H1 (cell line): Measurements from ENCODE around the gene AIFM1. TPM values are rescaled to one million over a fixed set of nuclear protein-coding genes. Genes with fewer than 3 reads are reported as not detected.

Experiments used
- CTCF ChIA-PET: fragments of 300-600 bp; sonication (Branson Sonifier 250); formaldehyde crosslinking; loops from one replicate; lab custom pipeline; 2021; ENCODE audit not compliant: partially characterized antibody; lab: Charles Lee
- POLR2A ChIA-PET: fragments of 300-600 bp; sonication (Branson Sonifier 250); formaldehyde crosslinking; loops from one replicate; lab custom pipeline; 2021; ENCODE audit warnings: inconsistent platforms; ENCODE audit not compliant: partially characterized antibody; lab: Charles Lee
- DNase-seq, 2 experiments: peaks; one replicate each; pipeline versions ENCODE4 v3.0.0 to v3.0.0-alpha.2; 2010 to 2022; ENCODE audit warnings: low spot score in 2 of 2, low read depth in 1 of 2, mixed read lengths in 1 of 2
- FAIRE-seq: peaks from 2 replicates; lab custom pipeline; 2011; peaks lifted over from hg19 to GRCh38; lab: Jason Lieb, UNC
- H2AFZ ChIP-seq: 2 replicates; pipeline ENCODE4 v1.8.1; 2012; ENCODE audit warnings: low read length, inconsistent platforms
- H2AK5ac ChIP-seq: 2 replicates; pipeline ENCODE4 v1.6.1; 2013; ENCODE audit warnings: low read depth, low read length
- H2BK120ac ChIP-seq: replicated peaks from 2 replicates; pipeline ENCODE3; 2013; ENCODE audit warnings: low read depth, low read length, inconsistent platforms
- H2BK12ac ChIP-seq: 2 replicates; pipeline ENCODE4 v1.6.1; 2013; ENCODE audit warnings: low read depth, low read length
- H2BK15ac ChIP-seq: 2 replicates; pipeline ENCODE4 v1.6.1; 2013; ENCODE audit warnings: low read length
- H2BK20ac ChIP-seq: 2 replicates; pipeline ENCODE4 v1.6.1; 2013; ENCODE audit warnings: low read length
- H2BK5ac ChIP-seq: 2 replicates; pipeline ENCODE4 v1.6.1; 2013; ENCODE audit warnings: low read depth, low read length
- H3K14ac ChIP-seq: 2 replicates; pipeline ENCODE4 v1.6.1; 2013; ENCODE audit warnings: inconsistent platforms; ENCODE audit not compliant: insufficient read length
- H3K18ac ChIP-seq: 2 replicates; pipeline ENCODE4 v1.6.1; 2013; ENCODE audit warnings: low read length; ENCODE audit errors: extremely low read depth
- H3K23ac ChIP-seq: 2 replicates; pipeline ENCODE4 v1.6.1; 2013; ENCODE audit warnings: inconsistent platforms; ENCODE audit not compliant: insufficient read length
- H3K23me2 ChIP-seq: 2 replicates; pipeline ENCODE4 v1.6.1; 2013; ENCODE audit warnings: low read depth, low read length
- H3K27ac ChIP-seq: 2 replicates; pipeline ENCODE4 v1.6.1; 2011; ENCODE audit warnings: low read depth, low read length, inconsistent platforms
- H3K27me3 ChIP-seq, 4 experiments: replicated peaks in 1 of 4; 1 replicate in 1 of 4; 2 replicates in 3 of 4; pipeline versions ENCODE4 v1.6.1 to v1.8.1; 2011 to 2013; ENCODE audit warnings: low read length in 3 of 4, mild to moderate bottlenecking in 3 of 4, inconsistent platforms in 2 of 4, mixed read lengths in 2 of 4, moderate library complexity in 1 of 4; ENCODE audit not compliant: control insufficient read depth in 3 of 4, insufficient read depth in 3 of 4; ENCODE audit errors: extremely low read depth in 1 of 4
- H3K36me3 ChIP-seq, 4 experiments: 2 replicates each; pipeline versions ENCODE4 v1.6.1 to v1.8.1; 2011 to 2013; ENCODE audit warnings: mild to moderate bottlenecking in 4 of 4, low read length in 3 of 4, moderate library complexity in 2 of 4, control low read depth in 1 of 4, inconsistent platforms in 1 of 4; ENCODE audit not compliant: insufficient read depth in 4 of 4, control insufficient read depth in 2 of 4
- H3K4ac ChIP-seq: replicated peaks from 2 replicates; pipeline ENCODE3; 2013; ENCODE audit warnings: low read length, low read depth, mixed read lengths, inconsistent platforms; ENCODE audit not compliant: insufficient read length
- H3K4me1 ChIP-seq, 4 experiments: replicated peaks in 1 of 4; 1 replicate in 1 of 4; 2 replicates in 3 of 4; pipeline versions ENCODE4 v1.6.1 to v1.8.1; 2011 to 2013; ENCODE audit warnings: low read length in 3 of 4, inconsistent platforms in 2 of 4, mixed read lengths in 1 of 4; ENCODE audit not compliant: insufficient read depth in 4 of 4, control insufficient read depth in 3 of 4
- H3K4me2 ChIP-seq, 2 experiments: 2 replicates each; pipeline versions ENCODE4 v1.6.1 to v1.8.1; 2011 to 2013; ENCODE audit warnings: low read depth in 2 of 2, low read length in 2 of 2, control low read depth in 1 of 2, inconsistent platforms in 1 of 2, mild to moderate bottlenecking in 1 of 2; ENCODE audit not compliant: insufficient read depth in 1 of 2
- H3K4me3 ChIP-seq, 4 experiments: fragments of 200-600, 300-600 bp in 1 of 4; sonication (generic), shearing (Covaris generic), sonication (Bioruptor Twin) in 1 of 4; 2 replicates each; pipeline versions ENCODE4 v1.5.1 to v1.8.1; 2011 to 2016; ENCODE audit warnings: low read length in 4 of 4, low read depth in 3 of 4, control low read depth in 2 of 4, inconsistent platforms in 2 of 4, mild to moderate bottlenecking in 2 of 4, mixed read lengths in 1 of 4, moderate library complexity in 1 of 4; ENCODE audit not compliant: insufficient read depth in 2 of 4; ENCODE audit errors: extremely low read depth in 1 of 4
- H3K56ac ChIP-seq: replicated peaks from 2 replicates; pipeline ENCODE3; 2013; ENCODE audit warnings: low read depth, mild to moderate bottlenecking, mixed read lengths, low read length, inconsistent platforms; ENCODE audit not compliant: insufficient read length
- H3K79me1 ChIP-seq: 2 replicates; pipeline ENCODE4 v1.6.1; 2013; ENCODE audit warnings: low read depth, low read length, control low read depth
- H3K79me2 ChIP-seq, 2 experiments: 2 replicates each; pipeline versions ENCODE4 v1.6.1 to v1.8.1; 2012 to 2013; ENCODE audit warnings: low read length in 2 of 2, mild to moderate bottlenecking in 2 of 2, inconsistent platforms in 1 of 2; ENCODE audit not compliant: insufficient read depth in 2 of 2, control insufficient read depth in 1 of 2
- H3K9ac ChIP-seq, 4 experiments: replicated peaks in 1 of 4; 1 replicate in 1 of 4; 2 replicates in 3 of 4; pipeline versions ENCODE4 v1.6.1 to v1.8.1; 2011 to 2013; ENCODE audit warnings: low read depth in 3 of 4, low read length in 3 of 4, control low read depth in 2 of 4, mild to moderate bottlenecking in 2 of 4, moderate library complexity in 2 of 4, inconsistent platforms in 1 of 4; ENCODE audit errors: extremely low read depth in 1 of 4
- H3K9me3 ChIP-seq, 2 experiments: 2 replicates each; pipeline versions ENCODE4 v1.6.1 to v1.8.1; 2012 to 2013; ENCODE audit warnings: mild to moderate bottlenecking in 2 of 2, moderate library complexity in 2 of 2, control low read depth in 1 of 2, inconsistent platforms in 1 of 2, low read depth in 1 of 2, low read length in 1 of 2, mixed read lengths in 1 of 2; ENCODE audit not compliant: insufficient read depth in 2 of 2
- H4K20me1 ChIP-seq, 2 experiments: replicated peaks in 1 of 2; 2 replicates each; pipeline versions ENCODE3 to v1.8.1; 2011 to 2013; ENCODE audit warnings: inconsistent platforms in 2 of 2, low read length in 2 of 2, mild to moderate bottlenecking in 1 of 2; ENCODE audit not compliant: insufficient read depth in 2 of 2, control insufficient read depth in 1 of 2
- H4K5ac ChIP-seq: 2 replicates; pipeline ENCODE4 v1.6.1; 2013; ENCODE audit warnings: low read length, low read depth, mixed read lengths, inconsistent platforms; ENCODE audit not compliant: insufficient read length
- H4K8ac ChIP-seq: 2 replicates; pipeline ENCODE4 v1.8.0; 2013; ENCODE audit warnings: mild to moderate bottlenecking, moderate library complexity, low read length, inconsistent platforms; ENCODE audit not compliant: insufficient read depth; ENCODE audit errors: extremely low read depth
- H4K91ac ChIP-seq: replicated peaks from 2 replicates; pipeline ENCODE3; 2013; ENCODE audit warnings: low read length, mixed read lengths, inconsistent platforms; ENCODE audit not compliant: insufficient read length
- BRCA1 ChIP-seq: IDR thresholded peaks from 2 replicates; pipeline ENCODE4 v1.6.1; 2012; ENCODE audit warnings: low read depth, low read length, improper control_type of control experiment
- CBX5 ChIP-seq: fragments of 300-800, 300-1000 bp; sonication (generic); IDR thresholded peaks from 2 replicates; pipeline ENCODE4 v1.7.1; 2016; ENCODE audit warnings: antibody characterized with exemption, low read length, low read depth
- FOSL1 ChIP-seq: IDR thresholded peaks from 2 replicates; pipeline ENCODE4 v1.6.1; 2011; ENCODE audit warnings: mild to moderate bottlenecking, low read depth, low read length, moderate library complexity; ENCODE audit not compliant: insufficient read depth
- GABPA ChIP-seq: IDR thresholded peaks from 2 replicates; pipeline ENCODE4 v1.6.1; 2011; ENCODE audit warnings: mild to moderate bottlenecking, low read length, moderate library complexity, borderline replicate concordance; ENCODE audit not compliant: insufficient read depth
- JUND ChIP-seq: IDR thresholded peaks from 2 replicates; pipeline ENCODE4 v1.6.1; 2011; ENCODE audit warnings: mild to moderate bottlenecking, improper control_type of control experiment, low read length
- KDM4A ChIP-seq: IDR thresholded peaks from one replicate; pipeline ENCODE4 v1.7.1; 2012; ENCODE audit warnings: low read depth, mild to moderate bottlenecking, moderate library complexity, low read length, inconsistent platforms; ENCODE audit not compliant: severe bottlenecking
- POLR2A ChIP-seq, 2 experiments: IDR thresholded peaks; 1 replicate in 1 of 2; 2 replicates in 1 of 2; pipeline ENCODE4 v1.6.1; 2011; ENCODE audit warnings: low read depth in 2 of 2, low read length in 2 of 2, mild to moderate bottlenecking in 2 of 2; ENCODE audit errors: control extremely low read depth in 1 of 2
- RNF2 ChIP-seq: fragments of 200-900, 300-1000 bp; sonication (generic); IDR thresholded peaks from 2 replicates; pipeline ENCODE4 v1.7.1; 2016; ENCODE audit warnings: borderline replicate concordance, low read depth, mild to moderate bottlenecking, antibody characterized with exemption, low read length; ENCODE audit not compliant: poor library complexity, severe bottlenecking; ENCODE audit errors: missing control alignments
- SIN3A ChIP-seq, 2 experiments: IDR thresholded peaks in 1 of 2; conservative IDR thresholded peaks in 1 of 2; 2 replicates each; pipeline ENCODE4 v1.6.1; 2011 to 2012; ENCODE audit warnings: low read length in 2 of 2, improper control_type of control experiment in 1 of 2, low read depth in 1 of 2, mild to moderate bottlenecking in 1 of 2
- SP2 ChIP-seq: IDR thresholded peaks from 2 replicates; pipeline ENCODE4 v1.6.1; 2012; ENCODE audit warnings: mild to moderate bottlenecking, low read length, inconsistent platforms
- SRF ChIP-seq: IDR thresholded peaks from 2 replicates; pipeline ENCODE4 v1.6.1; 2011; ENCODE audit warnings: mild to moderate bottlenecking, low read depth, low read length, moderate library complexity
- ZNF274 ChIP-seq: IDR thresholded peaks from 2 replicates; pipeline ENCODE4 v1.7.0; 2012; ENCODE audit warnings: low read length, borderline replicate concordance; ENCODE audit errors: extremely low read depth
- WGBS, 2 experiments: shearing (Covaris generic) in 1 of 2; methylation state at CpG; one replicate each; pipeline versions ENCODE4 v1.1.6 to v1.1.7; 2013 to 2015; ENCODE audit warnings: low lambda C conversion rate in 2 of 2, mixed read lengths in 2 of 2, inconsistent platforms in 1 of 2, low coverage in 1 of 2, missing lambda C conversion rate in 1 of 2; ENCODE audit not compliant: insufficient replicate concordance in 2 of 2, insufficient coverage in 1 of 2, insufficient read length in 1 of 2; ENCODE audit errors: extremely low coverage in 1 of 2, missing lambda C conversion rate in 1 of 2; 5-methylcytosine and 5-hydroxymethylcytosine counted together
- polyA plus RNA-seq, 7 experiments: library from polyadenylated mRNA; depleted of rRNA in 3 of 7; stranded (reverse) in 5 of 7; unstranded in 2 of 7; fragments of >200 nt in 5 of 7; fragments of 200-250 nt in 2 of 7; gene quantifications; 1 replicate in 5 of 7; 2 replicates in 1 of 7; 4 replicates in 1 of 7; pipeline versions ENCODE4 v1.2.1 to v1.2.3, GENCODE V29; 2011 to 2013; ENCODE audit warnings: missing spikeins in 2 of 7, mixed read lengths in 2 of 7
- total RNA-seq: library from RNA; stranded (reverse); fragmentation: NEBNext Ultra II Directional; extraction: Animal tissue kit (Norgen Biotek cat#: 25700); gene quantifications from 2 replicates; pipeline ENCODE4 v1.2.1, GENCODE V29; 2021

AIFM1 gene
- total and polyA plus RNA-seq, 2 of the 8 experiments (the other 6 are each of a cell fraction or from before 2014, with no cell fraction given), result 34.1 to 55.4 TPM

- Histone ChIP-seq H3K9me3 (no peaks in the 10 kb centered on the region), H3K4me1 (no peaks in the 10 kb centered on the region), H3K79me1 (no peaks in the 10 kb centered on the region), H2BK5ac (no peak overlapping the region), H2BK120ac (no peak overlapping the region), H3K36me3 (peaks cover 0 to 12% (median 6%) of the 10 kb centered on the region in 4 experiments; a peak in 5 of 8 replicates), H3K18ac (no peak overlapping the region), H3K27ac (no peak overlapping the region), H4K20me1 (peaks cover 0 to 2% of the 10 kb centered on the region in 2 experiments), H2BK20ac (no peak overlapping the region), H2AK5ac (no peak overlapping the region), H3K14ac (no peak overlapping the region), H4K91ac (no peak overlapping the region), H3K23me2 (no peaks in the 10 kb centered on the region; the same call in 1 of the 2 replicates), H2AFZ (no peak overlapping the region), H3K9ac (no peak overlapping the region), H3K23ac (no peak overlapping the region), H3K79me2 (no peaks in the 10 kb centered on the region), H2BK15ac (no peak overlapping the region), H3K4ac (no peak overlapping the region), H3K4me3 (no peak overlapping the region), H4K8ac (no peak overlapping the region), H2BK12ac (no peak overlapping the region), H3K56ac (no peak overlapping the region), H3K27me3 (peaks cover 0 to 2% (median 0%) of the 10 kb centered on the region in 4 experiments; a peak in 2 of 7 replicates), H3K4me2 (no peak overlapping the region), H4K5ac (no peak overlapping the region)
- DNase-seq, result no peak
- FAIRE-seq, result no peak
- ChIA-PET CTCF (interaction anchor here (0.6 to 1.0 kb wide), 3 partner anchors 10 to 200 kb away, joined by 3 to 4 read pairs (median 3); no protein-coding TSS in a partner anchor), POLR2A (no interaction called here)
- WGBS, 2 experiments, result 81% methylated on average over 12 of the region's 13 CpGs; no CpG with 5 or more reads in 1 of the 2 experiments
- TF ChIP-seq BRCA1 (no peak), ZNF274 (no peak), CBX5 (no peak), GABPA (no peak), SRF (no peak), FOSL1 (no peak), POLR2A (IDR thresholded peaks at IDR 0.05; ENCODE audit: control extremely low read depth in 1 of 2, low read depth in 2 of 2, low read length in 2 of 2) (no peak), JUND (no peak), KDM4A (no peak), SP2 (no peak), RNF2 (no peak), SIN3A (conservative IDR thresholded peaks at IDR 0.05 in 1 of 2, IDR thresholded peaks at IDR 0.05 in 1 of 2; ENCODE audit: low read depth in 1 of 2, low read length in 2 of 2) (no peak)
Measured at GRCh38 chrX:130125091-130125874, 40.4 kb downstream of the AIFM1 start.
